ENCODE measurements around the gene LCE5A.

DNA sequence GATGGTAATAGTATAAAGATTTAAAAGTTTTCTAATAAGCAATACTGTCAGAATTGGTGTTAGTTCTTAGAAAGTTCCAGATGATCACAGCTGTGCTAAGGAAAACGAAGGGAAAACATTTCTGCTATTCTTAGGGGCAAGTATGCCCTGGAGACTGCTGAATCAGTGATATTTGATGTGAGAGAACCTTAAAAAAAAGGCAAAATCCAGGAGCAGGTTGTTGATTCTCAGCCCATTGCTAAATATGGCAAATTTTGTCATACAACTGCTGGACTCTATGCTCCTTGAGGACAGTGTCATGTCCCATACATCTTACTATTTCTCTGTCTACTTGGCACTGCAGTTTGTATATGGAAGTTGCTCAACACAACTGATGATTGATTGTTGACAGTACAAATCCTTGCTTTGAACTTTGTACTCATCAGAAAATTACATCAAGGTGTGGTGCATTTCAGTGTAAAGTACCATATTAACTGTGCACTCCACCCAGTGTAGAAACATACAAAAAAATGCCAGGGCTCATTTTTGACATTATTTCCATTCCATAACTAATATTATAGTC is 14.6 kb downstream of the LCE5A start:
- no peak for TF ChIP-seq POLR2A (IDR thresholded peaks at IDR 0.05)
- TF ChIP-seq, protein P1, sequence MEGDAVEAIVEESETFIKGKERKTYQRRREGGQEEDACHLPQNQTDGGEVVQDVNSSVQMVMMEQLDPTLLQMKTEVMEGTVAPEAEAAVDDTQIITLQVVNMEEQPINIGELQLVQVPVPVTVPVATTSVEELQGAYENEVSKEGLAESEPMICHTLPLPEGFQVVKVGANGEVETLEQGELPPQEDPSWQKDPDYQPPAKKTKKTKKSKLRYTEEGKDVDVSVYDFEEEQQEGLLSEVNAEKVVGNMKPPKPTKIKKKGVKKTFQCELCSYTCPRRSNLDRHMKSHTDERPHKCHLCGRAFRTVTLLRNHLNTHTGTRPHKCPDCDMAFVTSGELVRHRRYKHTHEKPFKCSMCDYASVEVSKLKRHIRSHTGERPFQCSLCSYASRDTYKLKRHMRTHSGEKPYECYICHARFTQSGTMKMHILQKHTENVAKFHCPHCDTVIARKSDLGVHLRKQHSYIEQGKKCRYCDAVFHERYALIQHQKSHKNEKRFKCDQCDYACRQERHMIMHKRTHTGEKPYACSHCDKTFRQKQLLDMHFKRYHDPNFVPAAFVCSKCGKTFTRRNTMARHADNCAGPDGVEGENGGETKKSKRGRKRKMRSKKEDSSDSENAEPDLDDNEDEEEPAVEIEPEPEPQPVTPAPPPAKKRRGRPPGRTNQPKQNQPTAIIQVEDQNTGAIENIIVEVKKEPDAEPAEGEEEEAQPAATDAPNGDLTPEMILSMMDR (IDR thresholded peaks at IDR 0.05), result no peak

Data from testis (tissue), 2 donors.